Measurements from ENCODE around the gene CAMKK2. TPM values are rescaled to one million over a fixed set of nuclear protein-coding genes. Genes with fewer than 3 reads are reported as not detected.

CAMKK2 gene
- total and polyA plus RNA-seq, 9 of the 15 experiments (the other 6 are each of a cell fraction or from before 2014, with no cell fraction given): 4.3 to 32.0 (median 18.2) TPM

- peak in 1 of 2 experiments; percentile 60; a peak in 1 of 4 replicates for TF ChIP-seq KDM4B (IDR thresholded peaks at IDR 0.05; ENCODE audit: borderline replicate concordance in 2 of 2, low read depth in 1 of 2)
- TF ChIP-seq ZNF592 (IDR thresholded peaks at IDR 0.05): peak; percentile 14
- TF ChIP-seq L3MBTL2 (IDR thresholded peaks at IDR 0.05): peak; percentile 90
- TF ChIP-seq GTF2E2 (tag; IDR thresholded peaks at IDR 0.05): peak; percentile 88; the same call in 1 of the 2 replicates
- TF ChIP-seq CHCHD3 (CRISPR knock-in tag; IDR thresholded peaks at IDR 0.05): peak; percentile 46; the same call in 1 of the 2 replicates
- TF ChIP-seq JUND (IDR thresholded peaks at IDR 0.05; ENCODE audit: borderline replicate concordance, low read depth, low read length): peak; percentile 34; the same call in 1 of the 2 replicates
- peak; percentile 65; the same call in 1 of the 3 replicates for TF ChIP-seq JUND (tag; IDR thresholded peaks at IDR 0.05; ENCODE audit: borderline replicate concordance, low read depth, low read length)
- no peak for TF ChIP-seq TAL1 (IDR thresholded peaks at IDR 0.05)
- TF ChIP-seq SP1 (CRISPR knock-in tag; IDR thresholded peaks at IDR 0.05): peak; percentile 67
- peak; percentile 77; the same call in 1 of the 2 replicates for TF ChIP-seq E2F3 (CRISPR knock-in tag; IDR thresholded peaks at IDR 0.05)
- peak; percentile 18 for TF ChIP-seq E2F8 (IDR thresholded peaks at IDR 0.05; ENCODE audit: low read depth, partially characterized antibody)
- TF ChIP-seq POLR3A (IDR thresholded peaks at IDR 0.05; ENCODE audit: borderline replicate concordance, extremely low read depth, insufficient read depth, insufficient read length): peak; percentile 11
- peak; percentile 18 for TF ChIP-seq SMAD1 (IDR thresholded peaks at IDR 0.05; ENCODE audit: low read depth, low read length, partially characterized antibody)
- TF ChIP-seq KLF13 (tag; IDR thresholded peaks at IDR 0.05; ENCODE audit: borderline replicate concordance, low read depth): peak; percentile 67; the same call in 1 of the 2 replicates
- peak; percentile 15; the same call in 1 of the 2 replicates for TF ChIP-seq CBFB (CRISPR knock-in tag; IDR thresholded peaks at IDR 0.05)
- TF ChIP-seq TEAD1 (CRISPR knock-in tag; IDR thresholded peaks at IDR 0.05): peak in 1 of 2 experiments; percentile 66; a peak in 1 of 4 replicates
- peak; percentile 66; the same call in 1 of the 2 replicates for TF ChIP-seq ZNF12 (CRISPR knock-in tag; IDR thresholded peaks at IDR 0.05)
- no peak for TF ChIP-seq FOXM1 (IDR thresholded peaks at IDR 0.05; ENCODE audit: low read depth)
- TF ChIP-seq FOXM1 (CRISPR knock-in tag; IDR thresholded peaks at IDR 0.05; ENCODE audit: low read depth): peak; percentile 80
- peak; percentile 73 to 94 for TF ChIP-seq NONO (IDR thresholded peaks at IDR 0.05; ENCODE audit: low read depth in 2 of 2, low read length in 1 of 2)
Measured at GRCh38 chr12:121209624-121210572, 86.6 kb downstream of the CAMKK2 start, which contains the start of gene P2RX4 (continued).

All from K562 (cell line).